ENCODE results near the gene RAPGEF2. TPM values are rescaled to one million over a fixed set of nuclear protein-coding genes. Genes with fewer than 3 reads are reported as not detected.

RAPGEF2 gene
- total and polyA plus RNA-seq, 2 experiments from 2014 or later: 10.2 to 63.1 TPM

GRCh38 chr4:159328766-159329165 lies 225.9 kb downstream of the RAPGEF2 start:
- no peaks in the 10 kb centered on the region for H3K79me2 ChIP-seq (replicated peaks; ENCODE audit: insufficient read depth)
- Mint-ChIP-seq H3K36me3 (ENCODE audit: low read depth) (peaks cover 18% of the 10 kb centered on the region; the same call in 2 of the 3 replicates), H3K9me3 (no peaks in the 10 kb centered on the region), H3K27me3 (ENCODE audit: insufficient read depth, low read depth, poor library complexity) (no peaks in the 10 kb centered on the region), H3K27ac (no peak overlapping the region), H3K4me3 (no peak overlapping the region), H3K4me1 (no peaks in the 10 kb centered on the region)
- H2AFZ ChIP-seq: no peak overlapping the region
- TF ChIP-seq EZH2 (IDR thresholded peaks at IDR 0.05; ENCODE audit: low read depth, unreplicated experiment): no peak
- TF ChIP-seq JUNB (IDR thresholded peaks at IDR 0.05; ENCODE audit: unreplicated experiment): no peak
- no peak for TF ChIP-seq CTCF (conservative IDR thresholded peaks at IDR 0.05; ENCODE audit: low read depth in 2 of 2)
- no peak for TF ChIP-seq ETS1 (IDR thresholded peaks at IDR 0.05)
- no peak for TF ChIP-seq ZNF331 (CRISPR knock-in tag; IDR thresholded peaks at IDR 0.05; ENCODE audit: low read depth)
- TF ChIP-seq ZNF114 (CRISPR knock-in tag; IDR thresholded peaks at IDR 0.05): no peak
- no peak for TF ChIP-seq ZNF462 (CRISPR knock-in tag; IDR thresholded peaks at IDR 0.05)
- no peak for TF ChIP-seq EZH2phosphoT487 (IDR thresholded peaks at IDR 0.05; ENCODE audit: unreplicated experiment)
- no peak for TF ChIP-seq CREB1 (CRISPR knock-in tag; IDR thresholded peaks at IDR 0.05; ENCODE audit: low read depth)
- TF ChIP-seq REST (IDR thresholded peaks at IDR 0.05; ENCODE audit: unreplicated experiment): no peak
- no peak for TF ChIP-seq STAT1 (IDR thresholded peaks at IDR 0.05; ENCODE audit: unreplicated experiment)
- TF ChIP-seq POLR2AphosphoS5 (IDR thresholded peaks at IDR 0.05; ENCODE audit: low read depth): no peak
- TF ChIP-seq NANOG (IDR thresholded peaks at IDR 0.05; ENCODE audit: borderline replicate concordance): no peak
- no peak overlapping the region for H3K27ac ChIP-seq (ENCODE audit: low read depth)
- H3K4me3 ChIP-seq: no peak overlapping the region
- no peak for ATAC-seq
- H3K36me3 ChIP-seq (ENCODE audit: insufficient read depth): peaks cover 6% of the 10 kb centered on the region; the same call in 1 of the 2 replicates
- H3K4me1 ChIP-seq (ENCODE audit: insufficient read depth): no peaks in the 10 kb centered on the region
- no peaks in the 10 kb centered on the region for H3K9me2 ChIP-seq (ENCODE audit: insufficient read depth)
- no peaks in the 10 kb centered on the region for H3F3A ChIP-seq (replicated peaks; ENCODE audit: low read depth)
- H4K20me1 ChIP-seq (replicated peaks; ENCODE audit: insufficient read depth): no peaks in the 10 kb centered on the region
- no peaks in the 10 kb centered on the region for H3K27me3 ChIP-seq (ENCODE audit: insufficient read depth)
- no peak for DNase-seq (ENCODE audit: low spot score)
- H3K4me2 ChIP-seq: no peak overlapping the region
